GM18858 (cell line): ENCODE data around the gene GJC2.
A peak's percentile ranks its signal among the peaks of the same experiment; 100 is the strongest.

ENCODE experiments used
- ATAC-seq: cut with Tn5 transposase; IDR thresholded peaks from one replicate; pipeline ENCODE4 v1.9.1; 2021; ENCODE audit not compliant: unreplicated experiment

The GJC2 gene

DNA sequence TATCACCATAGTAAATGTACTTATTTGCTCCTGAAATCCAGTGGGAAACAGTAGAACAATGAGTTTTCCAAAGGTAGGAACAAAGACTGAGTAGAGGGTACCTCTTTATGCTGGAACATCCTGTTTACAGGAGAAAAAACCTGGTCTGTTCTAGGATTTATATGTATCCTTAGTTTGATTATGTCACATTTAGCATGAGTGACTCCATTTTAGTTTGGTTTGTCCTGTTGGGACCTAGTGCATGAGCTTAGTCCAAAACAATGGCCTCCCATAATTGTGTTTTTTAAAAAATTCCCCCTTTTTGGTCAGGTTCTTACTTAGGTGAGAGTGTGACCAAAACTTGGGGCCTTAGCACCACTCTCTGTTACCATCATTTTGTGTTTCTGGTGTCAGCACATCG, 37.1 kb upstream of the GJC2 start:
- no peak for ATAC-seq

- no peak for ATAC-seq
Observed at GRCh38 chr1:228114827-228115226, 34.9 kb upstream of the GJC2 start.

DNA sequence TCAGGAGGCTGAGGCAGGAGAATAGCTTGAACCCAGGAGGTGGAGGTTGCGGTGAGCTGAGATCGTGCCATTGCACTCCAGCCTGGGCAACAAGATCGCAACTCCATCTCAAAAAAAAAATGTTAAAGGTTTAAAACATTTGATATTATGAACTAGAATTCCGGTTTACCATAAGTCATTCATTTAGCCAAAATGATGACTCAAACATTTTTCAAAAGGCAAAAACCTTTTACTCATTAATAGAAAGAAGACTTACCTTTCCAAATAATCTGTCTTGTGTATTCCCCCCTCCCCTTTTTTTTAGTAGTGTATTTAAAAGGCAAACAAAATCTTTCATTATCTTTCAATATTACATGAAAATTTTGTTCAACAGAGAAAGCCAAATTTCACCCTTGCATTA, 32.4 kb upstream of the GJC2 start:
- no peak for ATAC-seq

GRCh38 chr1:228118040-228118439, 31.7 kb upstream of the GJC2 start:
- ATAC-seq, result no peak

DNA sequence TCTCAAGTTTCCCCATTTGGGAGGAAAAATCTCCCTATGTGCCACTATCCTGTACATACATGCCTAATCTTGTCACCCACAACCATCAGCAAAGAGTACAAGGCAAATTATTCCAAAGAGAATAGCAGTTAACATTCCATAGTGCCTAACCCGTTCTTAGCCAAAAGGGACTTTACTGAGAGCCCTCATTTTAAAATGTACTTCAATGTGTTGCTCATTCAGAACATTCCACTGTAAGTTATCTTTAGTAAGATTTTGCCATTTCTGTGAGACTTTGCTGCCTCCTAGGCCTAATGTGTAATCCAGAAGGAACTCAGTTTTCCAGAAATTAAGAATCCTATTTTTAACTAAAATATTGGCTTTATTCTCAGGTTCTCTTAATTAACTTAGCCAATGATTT, 29.4 kb upstream of the GJC2 start:
- no peak for ATAC-seq

DNA sequence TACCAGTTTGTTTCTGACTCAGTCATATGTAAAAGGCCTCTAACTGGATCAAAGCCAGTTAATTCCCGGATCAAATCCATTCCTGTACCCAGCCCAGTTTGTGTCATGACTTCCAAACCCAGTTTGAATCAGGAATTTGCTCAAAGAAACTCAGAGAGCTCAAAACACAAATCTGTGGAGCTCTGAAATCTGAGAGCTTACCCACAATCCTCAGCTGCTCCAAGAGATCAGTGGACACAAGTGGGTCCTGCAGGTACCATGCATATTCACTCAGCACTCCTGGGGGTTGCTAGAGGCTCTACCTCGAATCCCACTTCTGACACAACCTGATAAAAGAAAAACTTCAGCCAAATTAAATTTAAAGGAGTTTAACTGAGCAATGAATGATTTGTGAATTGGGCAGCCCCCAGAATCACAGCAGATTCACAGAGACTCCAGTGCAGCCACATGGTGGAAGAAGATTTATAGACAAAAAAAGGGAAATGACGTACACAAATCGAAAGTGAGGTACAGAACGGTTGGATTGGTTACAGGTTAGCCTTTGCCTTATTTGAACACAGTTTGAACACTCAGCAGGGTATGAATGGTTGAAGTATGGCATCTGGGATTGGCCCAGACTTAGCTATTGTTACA, 28.8 kb upstream of the GJC2 start:
- ATAC-seq, result no peak

DNA sequence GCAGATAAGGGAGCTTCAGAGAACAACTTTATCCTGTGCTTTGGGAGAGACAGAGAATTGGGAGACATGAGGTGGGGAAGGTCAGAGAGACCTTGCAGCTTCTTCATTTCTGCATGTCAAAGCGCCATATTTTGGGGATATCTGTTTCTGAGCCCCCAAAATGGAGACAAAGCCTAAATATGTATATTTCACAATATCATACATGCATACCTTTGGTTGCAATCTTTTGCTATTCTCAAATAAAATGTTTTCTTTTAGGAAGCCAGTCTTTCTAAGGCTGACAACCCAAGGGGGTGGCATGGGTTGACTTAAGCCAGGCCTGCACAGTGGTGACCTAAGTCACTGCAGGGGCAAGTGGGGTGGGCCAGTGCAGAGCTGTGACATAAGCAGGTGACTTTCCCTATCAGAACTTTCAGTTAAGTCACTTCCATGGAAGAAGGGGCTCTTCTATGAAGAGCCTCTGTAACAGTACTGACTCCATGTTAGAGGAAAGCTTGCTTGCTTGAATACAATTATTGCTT, 26.7 kb upstream of the GJC2 start:
- no peak for ATAC-seq

- no peak for ATAC-seq
Observed at GRCh38 chr1:228123505-228123904, 26.2 kb upstream of the GJC2 start.

DNA sequence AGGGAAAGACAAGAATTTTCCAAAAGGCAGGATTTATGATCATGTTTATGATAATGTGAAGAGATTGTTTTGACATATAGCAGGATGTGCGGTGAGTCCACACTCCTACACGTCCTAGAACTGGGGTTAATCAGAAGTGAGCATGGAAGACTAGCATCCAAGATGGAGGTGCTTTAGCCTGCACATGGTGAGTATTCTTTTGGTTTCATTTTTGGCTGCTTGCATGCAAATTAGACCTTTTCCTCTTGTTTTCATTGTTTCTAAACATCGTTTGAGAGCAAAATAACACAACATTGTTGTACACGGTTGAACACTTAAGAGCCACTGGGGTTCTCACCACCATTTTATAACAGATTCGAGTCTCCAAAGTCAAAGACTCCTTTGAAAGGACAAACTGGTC, 24.5 kb upstream of the GJC2 start:
- no peak for ATAC-seq

DNA sequence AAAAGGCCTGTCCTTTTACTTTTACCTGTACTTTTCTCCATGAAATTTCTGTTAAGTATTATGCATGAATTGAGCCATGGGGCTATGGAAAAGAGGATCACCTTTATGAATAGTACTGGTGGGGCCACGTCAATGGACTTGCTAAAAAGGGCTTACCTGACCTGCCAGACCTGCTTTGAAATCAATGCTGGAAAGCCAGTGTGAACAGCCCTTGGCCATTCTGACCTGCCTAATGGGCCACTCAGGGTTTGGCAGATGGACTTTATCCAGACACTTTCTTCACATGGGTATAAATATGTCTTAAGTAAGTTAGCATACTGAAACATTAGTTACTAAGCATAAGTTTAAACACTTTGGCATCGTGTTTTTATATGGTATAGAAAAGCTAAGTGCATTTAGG, 18.0 kb upstream of the GJC2 start:
- no peak for ATAC-seq

DNA sequence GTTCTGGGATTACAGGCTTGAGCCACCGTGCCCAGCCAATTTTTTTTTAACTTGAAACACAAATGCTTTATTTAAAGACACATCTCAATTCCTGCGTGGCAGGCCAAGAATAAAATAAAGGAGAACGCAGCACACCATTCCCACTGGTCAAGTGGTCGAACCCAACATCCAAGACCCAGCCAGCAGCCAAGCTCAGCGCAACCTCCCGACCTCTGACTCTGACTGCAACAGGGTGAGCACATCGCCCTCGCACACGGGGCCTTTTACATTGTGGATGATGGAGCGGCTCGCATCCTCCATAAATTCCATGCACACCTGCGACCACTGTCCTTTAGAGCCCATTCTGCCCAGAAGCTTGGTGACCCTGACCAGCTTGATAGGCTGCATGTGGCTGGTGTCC, 15.1 kb upstream of the GJC2 start:
- no peak for ATAC-seq

DNA sequence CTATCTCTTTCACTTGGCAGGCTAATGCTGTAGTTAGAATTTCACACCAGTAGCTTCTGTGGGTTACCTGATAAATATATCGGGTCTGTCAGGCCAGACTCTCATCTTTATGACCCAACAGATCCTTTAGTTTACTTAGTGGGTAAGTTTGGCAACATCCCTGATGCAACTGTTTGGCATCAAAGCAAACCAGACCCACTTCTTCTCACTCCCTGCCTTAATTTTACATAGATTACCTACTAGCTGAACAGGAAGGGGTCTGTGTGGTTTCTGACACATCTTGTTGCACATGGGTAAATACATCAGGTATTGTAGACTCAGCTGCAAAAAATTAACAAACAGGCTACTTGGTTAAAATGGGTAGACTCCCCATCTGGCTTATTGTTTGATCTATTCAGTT, 12.8 kb upstream of the GJC2 start:
- ATAC-seq, result no peak

GRCh38 chr1:228139406-228139930, 10.3 kb upstream of the GJC2 start:
- ATAC-seq, result no peak

DNA sequence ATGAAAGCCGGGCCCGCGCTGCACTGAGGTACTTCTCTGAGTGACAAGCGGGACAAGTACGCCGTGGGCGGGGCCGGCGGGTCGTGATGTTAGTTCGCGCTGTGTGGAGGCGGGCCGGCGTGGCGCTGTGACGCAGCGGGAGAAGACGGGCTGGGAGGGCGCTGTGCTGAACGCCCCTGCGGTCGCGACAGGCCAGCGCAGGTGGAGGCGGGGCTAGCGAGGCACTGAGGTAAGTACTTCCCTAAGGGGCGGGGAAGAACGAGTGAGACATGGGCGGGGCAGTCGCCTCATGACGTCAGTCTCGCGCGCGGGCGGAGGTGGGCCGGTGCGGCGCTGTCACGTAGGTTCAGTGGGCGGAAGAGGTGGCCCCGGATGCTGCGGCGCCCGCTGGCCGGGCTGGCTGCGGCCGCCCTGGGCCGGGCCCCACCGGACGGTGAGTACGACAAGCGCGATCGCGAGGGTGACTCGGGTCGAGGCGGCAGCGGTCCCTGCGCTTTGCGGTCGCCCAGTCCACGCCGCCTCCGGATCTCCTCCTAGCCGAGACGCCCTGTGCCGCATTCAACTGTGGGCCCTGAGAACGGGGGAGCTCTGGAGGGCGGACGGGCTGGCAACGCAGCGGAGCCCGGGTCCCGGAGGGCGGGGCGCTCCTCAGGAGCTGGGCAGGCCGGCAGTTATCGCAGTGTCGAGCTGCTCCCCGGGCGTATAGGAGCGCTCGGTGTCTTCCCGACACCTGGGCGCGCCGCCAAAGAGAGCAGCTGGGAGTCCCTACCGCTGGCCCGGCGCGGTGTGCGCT, 9.6 kb upstream of the GJC2 start, which contains the start of gene GUK1:
GUK1 (plus strand) TSS at position 349 of the 793 bp plus-strand sequence; CDS start at position 373, 24 bp downstream.
- peak; percentile 88 for ATAC-seq

- ATAC-seq, result no peak
Observed at GRCh38 chr1:228140724-228141225, 9.0 kb upstream of the GJC2 start.

GRCh38 chr1:228141226-228142044, 8.3 kb upstream of the GJC2 start:
- no peak for ATAC-seq

- no peak for ATAC-seq
Observed at GRCh38 chr1:228142155-228142691, 7.5 kb upstream of the GJC2 start.

DNA sequence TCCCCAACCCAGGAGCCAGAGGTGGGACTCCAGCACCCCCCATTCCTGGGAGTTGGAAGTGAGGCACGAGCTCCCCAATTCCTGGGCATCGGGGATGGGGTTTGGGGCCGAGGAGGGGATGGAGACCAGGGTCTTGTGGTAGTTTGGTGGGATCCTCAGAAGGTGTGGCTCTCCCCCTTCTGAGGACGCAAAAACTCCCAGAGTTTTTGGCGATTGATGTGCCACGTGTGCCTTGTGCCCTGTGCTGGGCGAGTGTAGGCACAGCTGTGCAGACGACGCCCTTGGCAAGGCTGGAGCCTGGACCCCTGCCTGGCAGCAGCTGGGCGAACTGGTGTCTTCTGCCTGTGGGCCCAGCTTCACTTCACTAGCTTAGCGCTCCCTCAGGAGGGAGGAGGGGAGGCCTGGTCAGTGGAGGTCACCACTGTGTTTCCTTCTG, 7.0 kb upstream of the GJC2 start:
- ATAC-seq, result no peak

GRCh38 chr1:228143480-228144192, 6.1 kb upstream of the GJC2 start:
- ATAC-seq, result no peak
